Neural cell (in vitro differentiated cells): ENCODE results near the gene ANKRD49. TPM values are rescaled to one million over a fixed set of nuclear protein-coding genes. Genes with fewer than 3 reads are reported as not detected.
A peak's percentile ranks its signal among the peaks of the same experiment; 100 is the strongest.

Experiments used
- H2AFZ ChIP-seq: fragments of 200-600, 300-800 bp; sonication (generic), shearing (Covaris generic); 2 replicates; pipeline ENCODE4 v1.6.0; 2014; ENCODE audit warnings: low read depth, mild to moderate bottlenecking, antibody characterized with exemption, low read length, moderate library complexity
- H3F3A ChIP-seq: fragments of 200-600 bp; shearing (Covaris generic); 2 replicates; pipeline ENCODE4 v1.6.1; 2016; ENCODE audit warnings: mild to moderate bottlenecking, moderate library complexity, mixed read lengths, antibody characterized with exemption, low read length; ENCODE audit not compliant: insufficient read depth, poor library complexity, severe bottlenecking
- H3K27ac ChIP-seq: fragments of 200-600, 300-800 bp; sonication (generic), shearing (Covaris generic); 2 replicates; pipeline ENCODE4 v1.5.1; 2014; ENCODE audit warnings: mild to moderate bottlenecking, low read length, moderate library complexity
- H3K27me3 ChIP-seq: fragments of 300-800, 200-600 bp; sonication (generic), shearing (Covaris generic); 2 replicates; pipeline ENCODE4 v1.6.0; 2014; ENCODE audit warnings: mild to moderate bottlenecking, low read depth, low read length, moderate library complexity; ENCODE audit not compliant: insufficient read depth
- H3K36me3 ChIP-seq: fragments of 300-800, 200-600 bp; sonication (generic), shearing (Covaris generic); 2 replicates; pipeline ENCODE4 v1.5.1; 2014; ENCODE audit warnings: mild to moderate bottlenecking, antibody characterized with exemption, low read length, moderate library complexity; ENCODE audit not compliant: insufficient read depth
- H3K4me2 ChIP-seq: fragments of 300-800, 200-600 bp; sonication (generic), shearing (Covaris generic); 2 replicates; pipeline ENCODE4 v1.6.0; 2014; ENCODE audit warnings: mild to moderate bottlenecking, low read length
- H3K4me3 ChIP-seq: fragments of 300-800, 200-600 bp; sonication (generic), shearing (Covaris generic); 2 replicates; pipeline ENCODE4 v1.5.1; 2014; ENCODE audit warnings: mild to moderate bottlenecking, low read length, moderate library complexity
- H3K79me2 ChIP-seq: fragments of 200-600 bp; shearing (Covaris generic); replicated peaks from 2 replicates; pipeline ENCODE4 v1.6.0; 2014; ENCODE audit warnings: mild to moderate bottlenecking, low read length, moderate library complexity; ENCODE audit not compliant: insufficient read depth
- H3K9ac ChIP-seq: fragments of 300-800, 200-600 bp; sonication (generic), shearing (Covaris generic); 2 replicates; pipeline ENCODE4 v1.6.1; 2016; ENCODE audit warnings: mild to moderate bottlenecking, low read length, mixed read lengths
- H3K9me2 ChIP-seq: fragments of 200-600 bp; shearing (Covaris generic); 2 replicates; pipeline ENCODE4 v1.6.1; 2016; ENCODE audit warnings: mild to moderate bottlenecking, low read length, mixed read lengths; ENCODE audit not compliant: insufficient read depth
- H3K9me3 ChIP-seq: fragments of 200-600, 300-800 bp; sonication (generic), shearing (Covaris generic); 2 replicates; pipeline ENCODE4 v1.6.1; 2016; ENCODE audit warnings: mild to moderate bottlenecking, mixed run types, low read length, moderate library complexity, mixed read lengths
- H4K20me1 ChIP-seq: fragments of 200-600 bp; shearing (Covaris generic); 2 replicates; pipeline ENCODE4 v1.6.1; 2016; ENCODE audit warnings: mild to moderate bottlenecking, mixed run types; ENCODE audit not compliant: insufficient read depth
- CTCF ChIP-seq: fragments of 450-650 bp; IDR thresholded peaks from 2 replicates; pipeline ENCODE4 v1.5.1; 2014; ENCODE audit warnings: antibody characterized with exemption, mild to moderate bottlenecking, moderate library complexity; ENCODE audit not compliant: poor library complexity, severe bottlenecking
- EP300 ChIP-seq: fragments of 450-650 bp; conservative IDR thresholded peaks from 2 replicates; pipeline ENCODE4 v1.6.1; 2014; ENCODE audit warnings: antibody characterized with exemption, mild to moderate bottlenecking, moderate library complexity; ENCODE audit not compliant: poor library complexity, severe bottlenecking
- EZH2 ChIP-seq: fragments of 200-600, 300-800 bp; shearing (Covaris generic), sonication (generic); IDR thresholded peaks from 2 replicates; pipeline ENCODE4 v1.6.1; 2014; ENCODE audit warnings: antibody characterized with exemption, low read length, borderline replicate concordance, mild to moderate bottlenecking; ENCODE audit not compliant: insufficient read depth, poor library complexity, severe bottlenecking
- MXI1 ChIP-seq: fragments of 450-650 bp; conservative IDR thresholded peaks from 2 replicates; pipeline ENCODE4 v1.6.1; 2014; ENCODE audit warnings: antibody characterized with exemption, mild to moderate bottlenecking; ENCODE audit not compliant: poor library complexity, severe bottlenecking
- POLR2AphosphoS5 ChIP-seq: IDR thresholded peaks from 2 replicates; pipeline ENCODE4 v1.6.1; 2012
- RAD21 ChIP-seq: fragments of 450-650 bp; conservative IDR thresholded peaks from 2 replicates; pipeline ENCODE4 v1.6.1; 2014; ENCODE audit warnings: antibody characterized with exemption, mild to moderate bottlenecking, moderate library complexity
- SMC3 ChIP-seq: fragments of 450-650 bp; conservative IDR thresholded peaks from 2 replicates; pipeline ENCODE4 v1.6.1; 2014; ENCODE audit warnings: antibody characterized with exemption, mild to moderate bottlenecking, moderate library complexity; ENCODE audit not compliant: poor library complexity
- TAF1 ChIP-seq: IDR thresholded peaks from 2 replicates; pipeline ENCODE4 v1.6.1; 2012; ENCODE audit warnings: low read depth
- polyA plus RNA-seq: library from polyadenylated mRNA; depleted of rRNA; stranded (reverse); fragments of >200 nt; gene quantifications from 2 replicates; pipeline ENCODE4 v1.2.3, GENCODE V29; 2014
- TF ChIP-seq, protein P1 (sequence below): IDR thresholded peaks from 2 replicates; pipeline ENCODE4 v1.6.1; 2012; ENCODE audit warnings: borderline replicate concordance

ANKRD49 gene
- polyA plus RNA-seq, 1 donor from 2014 or later, result 54.6 TPM

- H3F3A ChIP-seq, result no peaks in the 10 kb centered on the region
- H3K9me2 ChIP-seq, result no peaks in the 10 kb centered on the region
- no peak overlapping the region for H2AFZ ChIP-seq
- H3K36me3 ChIP-seq, result no peaks in the 10 kb centered on the region
- H3K4me2 ChIP-seq, result peak overlapping the region; percentile 53
- H3K4me3 ChIP-seq, result peak overlapping the region; percentile 71
- H3K79me2 ChIP-seq, result no peaks in the 10 kb centered on the region
- no peaks in the 10 kb centered on the region for H4K20me1 ChIP-seq
- no peak overlapping the region for H3K9ac ChIP-seq
- TF ChIP-seq CTCF, result no peak
- TF ChIP-seq RAD21, result no peak
- TF ChIP-seq TAF1, result no peak
- TF ChIP-seq EP300, result no peak
- no peak for TF ChIP-seq EZH2
- TF ChIP-seq, protein P1, sequence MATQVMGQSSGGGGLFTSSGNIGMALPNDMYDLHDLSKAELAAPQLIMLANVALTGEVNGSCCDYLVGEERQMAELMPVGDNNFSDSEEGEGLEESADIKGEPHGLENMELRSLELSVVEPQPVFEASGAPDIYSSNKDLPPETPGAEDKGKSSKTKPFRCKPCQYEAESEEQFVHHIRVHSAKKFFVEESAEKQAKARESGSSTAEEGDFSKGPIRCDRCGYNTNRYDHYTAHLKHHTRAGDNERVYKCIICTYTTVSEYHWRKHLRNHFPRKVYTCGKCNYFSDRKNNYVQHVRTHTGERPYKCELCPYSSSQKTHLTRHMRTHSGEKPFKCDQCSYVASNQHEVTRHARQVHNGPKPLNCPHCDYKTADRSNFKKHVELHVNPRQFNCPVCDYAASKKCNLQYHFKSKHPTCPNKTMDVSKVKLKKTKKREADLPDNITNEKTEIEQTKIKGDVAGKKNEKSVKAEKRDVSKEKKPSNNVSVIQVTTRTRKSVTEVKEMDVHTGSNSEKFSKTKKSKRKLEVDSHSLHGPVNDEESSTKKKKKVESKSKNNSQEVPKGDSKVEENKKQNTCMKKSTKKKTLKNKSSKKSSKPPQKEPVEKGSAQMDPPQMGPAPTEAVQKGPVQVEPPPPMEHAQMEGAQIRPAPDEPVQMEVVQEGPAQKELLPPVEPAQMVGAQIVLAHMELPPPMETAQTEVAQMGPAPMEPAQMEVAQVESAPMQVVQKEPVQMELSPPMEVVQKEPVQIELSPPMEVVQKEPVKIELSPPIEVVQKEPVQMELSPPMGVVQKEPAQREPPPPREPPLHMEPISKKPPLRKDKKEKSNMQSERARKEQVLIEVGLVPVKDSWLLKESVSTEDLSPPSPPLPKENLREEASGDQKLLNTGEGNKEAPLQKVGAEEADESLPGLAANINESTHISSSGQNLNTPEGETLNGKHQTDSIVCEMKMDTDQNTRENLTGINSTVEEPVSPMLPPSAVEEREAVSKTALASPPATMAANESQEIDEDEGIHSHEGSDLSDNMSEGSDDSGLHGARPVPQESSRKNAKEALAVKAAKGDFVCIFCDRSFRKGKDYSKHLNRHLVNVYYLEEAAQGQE, result no peak
- TF ChIP-seq SMC3, result no peak
- TF ChIP-seq MXI1, result no peak
- TF ChIP-seq POLR2AphosphoS5, result no peak
- no peaks in the 10 kb centered on the region for H3K9me3 ChIP-seq
- H3K27me3 ChIP-seq, result no peaks in the 10 kb centered on the region
- H3K27ac ChIP-seq, result no peak overlapping the region
Measured at GRCh38 chr11:94513091-94513490, 19.3 kb downstream of the ANKRD49 start.

DNA sequence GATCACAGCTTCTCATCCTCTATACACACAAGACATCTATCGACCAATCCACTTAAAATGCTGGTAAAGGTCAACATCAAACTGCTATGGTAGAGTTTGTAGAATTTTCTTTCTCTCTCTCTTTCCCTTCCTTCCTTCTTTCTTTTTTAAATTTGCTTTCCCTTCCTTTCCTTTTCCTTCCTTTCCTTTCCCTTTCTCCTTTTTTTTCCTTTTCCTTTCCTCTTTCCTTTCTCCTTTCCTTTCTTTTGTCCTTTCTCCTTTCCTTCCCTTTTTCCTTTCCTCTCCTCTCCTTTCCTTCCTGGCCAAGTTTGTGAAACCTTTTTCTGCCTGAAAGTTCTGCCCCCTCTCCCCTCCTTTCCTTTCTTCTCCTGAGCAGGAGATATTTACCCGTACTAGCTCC, 21.6 kb downstream of the ANKRD49 start:
- no peaks in the 10 kb centered on the region for H4K20me1 ChIP-seq
- no peak overlapping the region for H2AFZ ChIP-seq
- no peak overlapping the region for H3K9ac ChIP-seq
- H3K9me3 ChIP-seq, result no peaks in the 10 kb centered on the region
- no peak overlapping the region for H3K27ac ChIP-seq
- no peaks in the 10 kb centered on the region for H3K27me3 ChIP-seq
- no peak overlapping the region for H3K4me3 ChIP-seq
- no peaks in the 10 kb centered on the region for H3K36me3 ChIP-seq
- H3K9me2 ChIP-seq, result no peaks in the 10 kb centered on the region
- TF ChIP-seq SMC3, result no peak
- no peak for TF ChIP-seq TAF1
- TF ChIP-seq RAD21, result no peak
- no peak for TF ChIP-seq MXI1
- H3F3A ChIP-seq, result no peaks in the 10 kb centered on the region
- no peak overlapping the region for H3K4me2 ChIP-seq
- H3K79me2 ChIP-seq, result no peaks in the 10 kb centered on the region

DNA sequence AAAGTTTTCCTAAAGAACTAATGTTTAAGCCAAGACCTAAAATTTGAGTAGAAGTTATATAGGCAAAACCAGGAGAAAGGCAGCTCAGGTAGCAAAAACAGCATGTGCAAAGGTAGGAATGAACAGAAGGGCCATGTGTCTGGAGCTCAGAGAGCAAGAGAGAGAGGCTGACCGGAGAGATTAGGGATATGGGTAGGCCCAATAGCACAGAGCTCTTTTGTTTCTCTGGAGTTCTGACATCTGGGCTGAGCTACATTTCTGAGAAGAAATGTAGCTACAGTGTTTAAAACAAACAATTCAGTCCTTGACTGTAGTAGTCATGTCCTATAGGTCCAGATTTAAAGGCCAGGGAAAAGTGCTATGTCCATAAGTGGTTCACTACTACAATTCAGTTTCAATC, 22.9 kb downstream of the ANKRD49 start:
- Histone ChIP-seq H3K9ac (no peak overlapping the region), H4K20me1 (no peaks in the 10 kb centered on the region), H3K27ac (no peak overlapping the region), H3K27me3 (no peaks in the 10 kb centered on the region), H3F3A (no peaks in the 10 kb centered on the region), H3K9me3 (no peaks in the 10 kb centered on the region), H3K36me3 (no peaks in the 10 kb centered on the region), H3K79me2 (no peaks in the 10 kb centered on the region), H3K9me2 (no peaks in the 10 kb centered on the region), H3K4me3 (no peak overlapping the region), H3K4me2 (no peak overlapping the region), H2AFZ (no peak overlapping the region)
- TF ChIP-seq RAD21, result no peak
- no peak for TF ChIP-seq SMC3
- no peak for TF ChIP-seq POLR2AphosphoS5
- TF ChIP-seq TAF1, result no peak
- no peak for TF ChIP-seq EP300
- TF ChIP-seq EZH2, result no peak
- TF ChIP-seq, protein P1, result no peak
- TF ChIP-seq MXI1, result no peak
- no peak for TF ChIP-seq CTCF
